ENCODE measurements around the gene CRTAC1. TPM values are rescaled to one million over a fixed set of nuclear protein-coding genes. Genes with fewer than 3 reads are reported as not detected.

CRTAC1 gene
- total RNA-seq, 1 donor from 2014 or later = 2.0 TPM

Other genes starting within 250 kb of the CRTAC1 start
- under 0.01 TPM in 2 replicates for gene GOLGA7B, start 180.8 kb downstream of the CRTAC1 start, total RNA-seq
- 7.9 and 8.7 TPM in 2 replicates for gene R3HCC1L, start 104.0 kb upstream of the CRTAC1 start, total RNA-seq
- under 0.01 and 0.87 TPM in 2 replicates for gene LOXL4, start 237.6 kb upstream of the CRTAC1 start, total RNA-seq